Astrocyte (in vitro differentiated cells and primary cell): ENCODE results near the gene CSF1R.

Experiments
- CTCF ChIP-seq: IDR thresholded peaks from 2 replicates; pipeline ENCODE4 v1.5.1; 2011; ENCODE audit warnings: low read depth, mild to moderate bottlenecking, inconsistent platforms, low read length, moderate library complexity; ENCODE audit not compliant: insufficient read depth
- EZH2 ChIP-seq: IDR thresholded peaks from 2 replicates; pipeline ENCODE4 v1.6.1; 2012; ENCODE audit warnings: mild to moderate bottlenecking, low read length, inconsistent platforms; ENCODE audit not compliant: insufficient read depth

- TF ChIP-seq CTCF: no peak
- no peak for TF ChIP-seq EZH2
These were observed 33.7 kb upstream of the CSF1R start for GRCh38 chr5:150120062-150120441.
